Activated naive CD8-positive, alpha-beta T cell treated with anti-CD3 and anti-CD28 coated beads, Interleukin-2, amount 50 U/mL, for 24 hours (primary cell): ENCODE measurements around the gene ITK.
A peak's percentile ranks its signal among the peaks of the same experiment; 100 is the strongest.
"Not testable (repeated sequence)": the region's sequence is repeated elsewhere in the genome, so short reads cannot be mapped to it uniquely, and the experiment has no call there.

ENCODE experiments used
- ATAC-seq: fragments of 150-1000 bp; cut with Tn5 transposase; one replicate; pipeline ENCODE4 v1.10.0; 2021
- DNase-seq: peaks from one replicate; pipeline ENCODE4 v3.0.0; 2021
- H3K27ac Mint-ChIP-seq: one replicate; pipeline ENCODE4 v1.8.0; 2021; ENCODE audit warnings: mild to moderate bottlenecking, mixed read lengths
- H3K27me3 Mint-ChIP-seq: one replicate; pipeline ENCODE4 v1.8.0; 2021; ENCODE audit warnings: mixed read lengths
- H3K36me3 Mint-ChIP-seq: one replicate; pipeline ENCODE4 v1.8.0; 2021; ENCODE audit warnings: low read depth, mixed read lengths
- H3K4me1 Mint-ChIP-seq: one replicate; pipeline ENCODE4 v1.8.0; 2021; ENCODE audit warnings: mixed read lengths
- H3K4me3 Mint-ChIP-seq: one replicate; pipeline ENCODE4 v1.8.0; 2021; ENCODE audit warnings: mild to moderate bottlenecking, moderate library complexity, mixed read lengths
- H3K9me3 Mint-ChIP-seq: one replicate; pipeline ENCODE4 v1.8.0; 2021; ENCODE audit warnings: mixed read lengths

ITK gene

GRCh38 chr5:157233515-157233914 lies 52.9 kb downstream of the ITK start:
- H3K9me3 Mint-ChIP-seq = no peaks in the 10 kb centered on the region
- no peaks in the 10 kb centered on the region for H3K27me3 Mint-ChIP-seq
- H3K36me3 Mint-ChIP-seq = peaks cover 89% of the 10 kb centered on the region
- peak overlapping the region; percentile 85 for H3K27ac Mint-ChIP-seq
- DNase-seq (no peak), ATAC-seq (peak; percentile 50)
- H3K4me1 Mint-ChIP-seq = peaks cover 81% of the 10 kb centered on the region
- no peak overlapping the region for H3K4me3 Mint-ChIP-seq

- Mint-ChIP-seq H3K4me1 (peaks cover 78% of the 10 kb centered on the region), H3K4me3 (no peak overlapping the region), H3K27me3 (no peaks in the 10 kb centered on the region), H3K9me3 (no peaks in the 10 kb centered on the region), H3K27ac (peak overlapping the region; percentile 79), H3K36me3 (peaks cover 94% of the 10 kb centered on the region)
- no peak for DNase-seq
- ATAC-seq = peak; percentile 60
Observed at GRCh38 chr5:157236423-157236822, 55.8 kb downstream of the ITK start.

GRCh38 chr5:157241483-157241882 lies 60.8 kb downstream of the ITK start:
- H3K27me3 Mint-ChIP-seq = no peaks in the 10 kb centered on the region
- ATAC-seq (no peak), DNase-seq (no peak)
- H3K4me3 Mint-ChIP-seq = no peak overlapping the region
- H3K27ac Mint-ChIP-seq = peak overlapping the region; percentile 35
- H3K4me1 Mint-ChIP-seq = peaks cover 76% of the 10 kb centered on the region
- peaks cover 94% of the 10 kb centered on the region for H3K36me3 Mint-ChIP-seq
- no peaks in the 10 kb centered on the region for H3K9me3 Mint-ChIP-seq

- not testable (repeated sequence) for DNase-seq, H3K4me3 Mint-ChIP-seq, ATAC-seq, H3K9me3 Mint-ChIP-seq, H3K27me3 Mint-ChIP-seq
- Mint-ChIP-seq H3K27ac (peak overlapping the region; percentile 85), H3K4me1 (peaks cover 85% of the 10 kb centered on the region), H3K36me3 (peaks cover 95% of the 10 kb centered on the region)
Observed at GRCh38 chr5:157244704-157245103, 64.1 kb downstream of the ITK start.

GRCh38 chr5:157245476-157245875 lies 64.8 kb downstream of the ITK start:
- no peaks in the 10 kb centered on the region for H3K27me3 Mint-ChIP-seq
- DNase-seq (no peak), ATAC-seq (no peak)
- H3K36me3 Mint-ChIP-seq = peaks cover 94% of the 10 kb centered on the region
- peak overlapping the region; percentile 92 for H3K27ac Mint-ChIP-seq
- H3K4me3 Mint-ChIP-seq = no peak overlapping the region
- H3K9me3 Mint-ChIP-seq = no peaks in the 10 kb centered on the region
- peaks cover 87% of the 10 kb centered on the region for H3K4me1 Mint-ChIP-seq

- H3K4me3 Mint-ChIP-seq = peak overlapping the region; percentile 12
- ATAC-seq (no peak), DNase-seq (no peak)
- peaks cover 87% of the 10 kb centered on the region for H3K4me1 Mint-ChIP-seq
- no peaks in the 10 kb centered on the region for H3K9me3 Mint-ChIP-seq
- peak overlapping the region; percentile 92 for H3K27ac Mint-ChIP-seq
- no peaks in the 10 kb centered on the region for H3K27me3 Mint-ChIP-seq
- H3K36me3 Mint-ChIP-seq = peaks cover 94% of the 10 kb centered on the region
Observed at GRCh38 chr5:157245886-157246285, 65.2 kb downstream of the ITK start.

GRCh38 chr5:157247267-157247666 lies 66.6 kb downstream of the ITK start:
- H3K4me3 Mint-ChIP-seq = peak overlapping the region; percentile 32
- ATAC-seq (peak; percentile 78), DNase-seq (no peak)
- peaks cover 93% of the 10 kb centered on the region for H3K36me3 Mint-ChIP-seq
- H3K4me1 Mint-ChIP-seq = peaks cover 96% of the 10 kb centered on the region
- no peaks in the 10 kb centered on the region for H3K9me3 Mint-ChIP-seq
- H3K27ac Mint-ChIP-seq = peak overlapping the region; percentile 92
- H3K27me3 Mint-ChIP-seq = no peaks in the 10 kb centered on the region

- Mint-ChIP-seq H3K27ac (peak overlapping the region; percentile 92), H3K4me3 (peak overlapping the region; percentile 44), H3K4me1 (peaks cover 98% of the 10 kb centered on the region), H3K27me3 (no peaks in the 10 kb centered on the region), H3K9me3 (no peaks in the 10 kb centered on the region), H3K36me3 (peaks cover 94% of the 10 kb centered on the region)
- DNase-seq = peak; percentile 50
- ATAC-seq = peak; percentile 18
Observed at GRCh38 chr5:157248821-157249470, 68.3 kb downstream of the ITK start.

GRCh38 chr5:157252711-157253465 lies 72.2 kb downstream of the ITK start:
- peak overlapping the region; percentile 47 for H3K4me3 Mint-ChIP-seq
- ATAC-seq = peak; percentile 77
- H3K9me3 Mint-ChIP-seq = no peaks in the 10 kb centered on the region
- H3K36me3 Mint-ChIP-seq = peaks cover 86% of the 10 kb centered on the region
- H3K27me3 Mint-ChIP-seq = no peaks in the 10 kb centered on the region
- H3K27ac Mint-ChIP-seq = peak overlapping the region; percentile 92
- peaks cover 99% of the 10 kb centered on the region for H3K4me1 Mint-ChIP-seq
- DNase-seq = peak; percentile 55

GRCh38 chr5:157253547-157253946 lies 72.9 kb downstream of the ITK start:
- no peak for ATAC-seq
- Mint-ChIP-seq H3K27me3 (no peaks in the 10 kb centered on the region), H3K9me3 (no peaks in the 10 kb centered on the region), H3K4me1 (peaks cover 94% of the 10 kb centered on the region), H3K36me3 (peaks cover 80% of the 10 kb centered on the region), H3K4me3 (peak overlapping the region; percentile 47), H3K27ac (peak overlapping the region; percentile 92)
- DNase-seq = no peak

- Mint-ChIP-seq H3K4me1 (peaks cover 77% of the 10 kb centered on the region), H3K36me3 (peaks cover 35% of the 10 kb centered on the region), H3K4me3 (no peak overlapping the region), H3K27me3 (no peaks in the 10 kb centered on the region), H3K27ac (no peak overlapping the region), H3K9me3 (no peaks in the 10 kb centered on the region)
- ATAC-seq (no peak), DNase-seq (no peak)
Observed at GRCh38 chr5:157258450-157258849, 77.8 kb downstream of the ITK start.

GRCh38 chr5:157259699-157260098 lies 79.1 kb downstream of the ITK start:
- Mint-ChIP-seq H3K36me3 (peaks cover 23% of the 10 kb centered on the region), H3K4me1 (peaks cover 77% of the 10 kb centered on the region)

GRCh38 chr5:157263496-157264090 lies 83.0 kb downstream of the ITK start:
- H3K4me1 Mint-ChIP-seq = peaks cover 68% of the 10 kb centered on the region
- H3K27me3 Mint-ChIP-seq = no peaks in the 10 kb centered on the region
- ATAC-seq (no peak), DNase-seq (no peak)
- peaks cover 11% of the 10 kb centered on the region for H3K36me3 Mint-ChIP-seq
- H3K9me3 Mint-ChIP-seq = no peaks in the 10 kb centered on the region
- no peak overlapping the region for H3K27ac Mint-ChIP-seq
- H3K4me3 Mint-ChIP-seq = peak overlapping the region; percentile 15

More at GRCh38 chr5:157259699-157260098, 79.1 kb downstream of the ITK start:
- Mint-ChIP-seq H3K4me3 (no peak overlapping the region), H3K9me3 (no peaks in the 10 kb centered on the region), H3K27me3 (no peaks in the 10 kb centered on the region), H3K27ac (no peak overlapping the region)
- DNase-seq (no peak), ATAC-seq (no peak)

GRCh38 chr5:157265714-157266285 lies 85.2 kb downstream of the ITK start, which contains the start of gene CYFIP2:
TSS of gene CYFIP2 (plus strand) at chr5:157266123. CDS start at chr5:157285362, 19,239 bp downstream.
- H3K4me1 Mint-ChIP-seq = peaks cover 70% of the 10 kb centered on the region
- peak within 1 kb of the TSS; percentile 90 for H3K4me3 Mint-ChIP-seq
- H3K9me3 Mint-ChIP-seq = no peaks in the 10 kb centered on the region
- ATAC-seq (peak; percentile 80), DNase-seq (peak; percentile 88)
- H3K27me3 Mint-ChIP-seq = no peaks in the 10 kb centered on the region
- peaks cover 25% of the 10 kb centered on the region for H3K36me3 Mint-ChIP-seq
- peak within 1 kb of the TSS; percentile 94 for H3K27ac Mint-ChIP-seq
